Lung (tissue), 12 donors: ENCODE measurements around the gene SUSD2. TPM values are rescaled to one million over a fixed set of nuclear protein-coding genes. Genes with fewer than 3 reads are reported as not detected.

Source experiments
- ATAC-seq: fragments of 200-7000 bp; cut with Tn5 transposase; one replicate; pipeline ENCODE4 v1.9.1; 2020; ENCODE audit warnings: moderate number of reproducible peaks; ENCODE audit not compliant: insufficient read depth, low FRiP score
- DNase-seq, 3 donors: peaks; one replicate each; pipeline ENCODE4 v3.0.0-alpha.2; 2013 to 2017
- H3K27ac ChIP-seq, 2 donors: one replicate each; pipeline ENCODE4 v1.5.1; 2013; ENCODE audit warnings: mild to moderate bottlenecking in 2 of 2, moderate library complexity in 2 of 2, control low read depth in 1 of 2, inconsistent platforms in 1 of 2, low read depth in 1 of 2, low read length in 1 of 2
- H3K27me3 ChIP-seq, 3 donors: one replicate each; pipeline ENCODE4 v1.5.1; 2013; ENCODE audit warnings: low read length in 2 of 3; ENCODE audit not compliant: control insufficient read depth in 3 of 3, insufficient read depth in 3 of 3
- H3K36me3 ChIP-seq, 4 donors: one replicate each; pipeline ENCODE4 v1.5.1; 2013; ENCODE audit warnings: low read length in 4 of 4, mild to moderate bottlenecking in 1 of 4, moderate library complexity in 1 of 4; ENCODE audit not compliant: control insufficient read depth in 4 of 4, insufficient read depth in 4 of 4
- H3K4me1 ChIP-seq, 5 donors: one replicate each; pipeline ENCODE4 v1.5.1; 2013; ENCODE audit warnings: low read length in 5 of 5, mild to moderate bottlenecking in 2 of 5, moderate library complexity in 1 of 5; ENCODE audit not compliant: control insufficient read depth in 5 of 5, insufficient read depth in 5 of 5
- H3K4me3 ChIP-seq: one replicate; pipeline ENCODE4 v1.5.1; 2013; ENCODE audit warnings: mild to moderate bottlenecking, control low read depth, moderate library complexity
- H3K9ac ChIP-seq, 2 donors: one replicate each; pipeline ENCODE4 v1.5.1; 2013; ENCODE audit warnings: low read length in 2 of 2, control low read depth in 1 of 2; ENCODE audit not compliant: insufficient read depth in 1 of 2
- H3K9me3 ChIP-seq, 4 donors: one replicate each; pipeline ENCODE4 v1.5.1; 2013; ENCODE audit warnings: low read length in 3 of 4, mild to moderate bottlenecking in 1 of 4, moderate library complexity in 1 of 4; ENCODE audit not compliant: control insufficient read depth in 4 of 4, insufficient read depth in 3 of 4
- CTCF ChIP-seq: IDR thresholded peaks from 2 replicates; pipeline ENCODE4 v1.5.1; 2012; ENCODE audit warnings: mild to moderate bottlenecking; ENCODE audit errors: control extremely low read depth, extremely low read depth
- WGBS, 2 donors: extraction: QIAGEN DNeasy Blood & Tissue Kit; methylation state at CpG; one replicate each; pipeline ENCODE4 v1.1.7; 2013; 5-methylcytosine and 5-hydroxymethylcytosine counted together
- polyA plus RNA-seq, 2 donors: library from polyadenylated mRNA; stranded (reverse); fragments of 200-250 nt; gene quantifications; one replicate each; pipeline ENCODE4 v1.2.1, GENCODE V29; 2013
- total RNA-seq, 2 donors: library from RNA; depleted of rRNA in 1 of 2; stranded (reverse); fragments of >200 nt in 1 of 2; gene quantifications; one replicate each; pipeline ENCODE4 v1.2.1, GENCODE V29; 2014 to 2021
- donor health status: control.
- donor health status: control.
- donor health status: Bipolar disorder and iron deficiency.
- donor health status: healthy.
- donor health status: DM: yes; HTN: yes; CAD: no.

The SUSD2 gene
- total and polyA plus RNA-seq, 4 donors, result 15.9 to 192 (median 49.7) TPM

DNA sequence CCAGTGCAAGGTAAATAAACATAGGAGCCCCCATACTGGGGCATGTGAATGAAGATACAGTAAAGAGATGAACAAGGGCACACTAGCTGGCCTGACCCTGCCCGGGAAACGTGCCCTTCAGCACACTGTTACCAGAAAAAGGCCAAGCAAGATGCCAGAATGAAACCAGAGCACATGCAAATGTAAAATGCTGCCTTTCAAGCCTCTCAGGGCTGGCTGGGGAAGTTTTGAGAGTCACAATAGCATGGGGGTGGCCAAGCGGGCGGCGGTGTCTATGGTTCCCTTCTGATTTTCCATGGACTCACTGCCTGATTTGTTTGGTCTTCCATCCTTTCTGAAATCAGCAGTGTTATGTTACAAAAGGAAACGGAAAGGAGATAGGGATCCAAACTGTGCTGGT is 18.9 kb upstream of the SUSD2 start:
- Histone ChIP-seq H3K27ac (peak overlapping the region in 1 of 2 donors; percentile 40), H3K36me3 (peaks cover 0 to 43% (median 34%) of the 10 kb centered on the region in 4 donors)
- 70 to 74% methylated on average over 6 of the region's 6 CpGs for WGBS, 2 donors

GRCh38 chr22:24164243-24164642 is 17.0 kb upstream of the SUSD2 start:
- H3K27ac ChIP-seq, result no peak overlapping the region
- no peak overlapping the region for H3K4me3 ChIP-seq
- no peak overlapping the region for H3K9ac ChIP-seq
- H3K9me3 ChIP-seq, result no peaks in the 10 kb centered on the region
- H3K27me3 ChIP-seq, result no peaks in the 10 kb centered on the region
- peaks cover 0 to 19% (median 7%) of the 10 kb centered on the region in 5 donors for H3K4me1 ChIP-seq
- TF ChIP-seq CTCF, result no peak
- 93 to 94% methylated on average over 10 of the region's 10 CpGs for WGBS, 2 donors
- ATAC-seq (no peak), DNase-seq (no peak)
- peaks cover 0 to 57% (median 46%) of the 10 kb centered on the region in 4 donors for H3K36me3 ChIP-seq

More for the DNA sequence above, 18.9 kb upstream of the SUSD2 start:
- no peak for ATAC-seq
- peaks cover 7 to 37% (median 17%) of the 10 kb centered on the region in 5 donors for H3K4me1 ChIP-seq
- no peaks in the 10 kb centered on the region for H3K9me3 ChIP-seq
- DNase-seq, result no peak
- no peak overlapping the region for H3K9ac ChIP-seq
- no peak overlapping the region for H3K4me3 ChIP-seq
- no peak for TF ChIP-seq CTCF
- H3K27me3 ChIP-seq, result no peaks in the 10 kb centered on the region

- no peaks in the 10 kb centered on the region for H3K9me3 ChIP-seq
- peaks cover 0 to 13% (median 3%) of the 10 kb centered on the region in 5 donors for H3K4me1 ChIP-seq
- no peak overlapping the region for H3K9ac ChIP-seq
- no peak overlapping the region for H3K4me3 ChIP-seq
- no peak for TF ChIP-seq CTCF
- no peak overlapping the region for H3K27ac ChIP-seq
- no peak for DNase-seq
- ATAC-seq, result no peak
- WGBS, 2 donors, result 90 to 95% methylated on average over 6 of the region's 6 CpGs
- peaks cover 0 to 63% (median 48%) of the 10 kb centered on the region in 4 donors for H3K36me3 ChIP-seq
- H3K27me3 ChIP-seq, result no peaks in the 10 kb centered on the region
Observed at GRCh38 chr22:24164940-24165339, 16.3 kb upstream of the SUSD2 start.

DNA sequence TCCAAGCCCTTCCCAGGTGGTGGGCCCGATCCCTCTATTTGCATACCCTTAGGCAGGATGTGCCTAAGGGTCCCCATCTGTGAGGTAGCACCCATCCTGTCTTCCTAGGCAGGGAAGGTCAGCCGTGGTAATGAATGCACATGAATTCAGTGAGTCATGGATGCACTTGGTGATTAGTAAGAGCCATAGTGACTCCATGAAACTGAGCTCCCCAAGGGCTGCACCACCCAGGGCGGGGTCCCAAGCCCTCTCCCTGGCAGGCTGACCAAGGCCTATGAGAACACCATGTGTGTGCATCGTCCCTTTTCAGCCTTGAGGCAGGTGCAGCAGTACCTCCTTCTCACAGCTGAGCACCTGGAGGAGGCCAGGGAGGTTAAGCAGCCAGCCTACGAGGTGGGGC is 15.6 kb upstream of the SUSD2 start:
- WGBS, 2 donors, result 87 to 94% methylated on average over 5 of the region's 5 CpGs
- TF ChIP-seq CTCF, result no peak
- Histone ChIP-seq H3K36me3 (peaks cover 0 to 69% (median 49%) of the 10 kb centered on the region in 4 donors), H3K9ac (no peak overlapping the region), H3K4me3 (no peak overlapping the region), H3K4me1 (peaks cover 0 to 12% (median 3%) of the 10 kb centered on the region in 5 donors), H3K27me3 (no peaks in the 10 kb centered on the region), H3K27ac (no peak overlapping the region), H3K9me3 (no peaks in the 10 kb centered on the region)
- DNase-seq (no peak), ATAC-seq (no peak)
